B cell (primary cell): Measurements from ENCODE around the gene TBXAS1. TPM values are rescaled to one million over a fixed set of nuclear protein-coding genes. Genes with fewer than 3 reads are reported as not detected.

Experiments
- ATAC-seq: fragments of 200-7000 bp; cut with Tn5 transposase; one replicate; pipeline ENCODE4 v1.10.0; 2021; ENCODE audit warnings: low read depth, mild to moderate bottlenecking, moderate number of reproducible peaks, moderate library complexity
- CTCF ChIA-PET: fragments of 350-600 bp; sonication (Branson Sonifier 250); formaldehyde crosslinking; loops from one replicate; lab custom pipeline; 2021; ENCODE audit warnings: antibody characterized with exemption, inconsistent platforms; lab: Charles Lee
- POLR2A ChIA-PET: fragments of 350-600 bp; sonication (Branson Sonifier 250); formaldehyde crosslinking; loops from one replicate; lab custom pipeline; 2021; ENCODE audit warnings: antibody characterized with exemption; lab: Charles Lee
- DNase-seq: peaks from one replicate; pipeline ENCODE4 v3.0.0; 2013
- H2AFZ ChIP-seq: 2 replicates; pipeline ENCODE4 v1.6.1; 2012; ENCODE audit warnings: mild to moderate bottlenecking, low read depth, low read length; ENCODE audit not compliant: insufficient read depth, poor library complexity, severe bottlenecking
- H3K27ac ChIP-seq, 2 donors: 1 replicate in 1 of 2; 2 replicates in 1 of 2; pipeline ENCODE4 v1.5.1; 2012 to 2013; ENCODE audit warnings: low read length in 2 of 2, mild to moderate bottlenecking in 2 of 2, moderate library complexity in 1 of 2
- H3K27me3 ChIP-seq, 4 experiments: fragments of 200-600 bp in 1 of 4; sonication (generic) in 1 of 4; replicated peaks in 1 of 4; 1 replicate in 2 of 4; 2 replicates in 2 of 4; pipeline versions ENCODE4 v1.6.1 to v1.7.0; 2013 to 2016; ENCODE audit warnings: low read length in 3 of 4, mild to moderate bottlenecking in 2 of 4, mixed read lengths in 1 of 4, moderate library complexity in 1 of 4; ENCODE audit not compliant: insufficient read depth in 4 of 4, control insufficient read depth in 3 of 4; ENCODE audit errors: control extremely low read depth in 1 of 4
- H3K36me3 ChIP-seq, 2 experiments: replicated peaks in 1 of 2; 1 replicate in 1 of 2; 2 replicates in 1 of 2; pipeline versions ENCODE4 v1.6.1 to v1.7.1; 2013; ENCODE audit warnings: low read length in 1 of 2; ENCODE audit not compliant: insufficient read depth in 2 of 2, control insufficient read depth in 1 of 2; ENCODE audit errors: control extremely low read depth in 1 of 2, extremely low read depth in 1 of 2
- H3K4me1 ChIP-seq, 2 donors: fragments of 200-600 bp in 1 of 2; sonication (generic) in 1 of 2; 1 replicate in 1 of 2; 2 replicates in 1 of 2; pipeline versions ENCODE4 v1.5.1 to v1.6.1; 2013 to 2017; ENCODE audit warnings: low read length in 2 of 2; ENCODE audit not compliant: control insufficient read depth in 2 of 2, insufficient read depth in 2 of 2
- H3K4me2 ChIP-seq: replicated peaks from 2 replicates; pipeline ENCODE3; 2012; ENCODE audit warnings: mild to moderate bottlenecking, low read depth, low read length; ENCODE audit not compliant: poor library complexity, severe bottlenecking
- H3K4me3 ChIP-seq, 5 experiments: fragments of 200-600 bp in 1 of 5; sonication (generic) in 1 of 5; 1 replicate in 3 of 5; 2 replicates in 2 of 5; pipeline versions ENCODE4 v1.5.1 to v1.7.0; 2011 to 2016; ENCODE audit warnings: low read length in 4 of 5, mild to moderate bottlenecking in 4 of 5, low read depth in 2 of 5, control low read depth in 1 of 5, moderate library complexity in 1 of 5; ENCODE audit not compliant: insufficient read depth in 1 of 5; ENCODE audit errors: control extremely low read depth in 1 of 5, extremely low read depth in 1 of 5
- H3K79me2 ChIP-seq: fragments of 200-600 bp; sonication (generic); one replicate; pipeline ENCODE4 v1.6.0; 2016; ENCODE audit warnings: low read length; ENCODE audit not compliant: control insufficient read depth, insufficient read depth
- H3K9ac ChIP-seq: fragments of 200-600 bp; sonication (generic); 2 replicates; pipeline ENCODE4 v1.6.1; 2017; ENCODE audit warnings: mild to moderate bottlenecking, low read length, moderate library complexity
- H3K9me3 ChIP-seq, 3 donors: one replicate each; pipeline versions ENCODE4 v1.6.1 to v1.7.1; 2013; ENCODE audit warnings: low read length in 2 of 3; ENCODE audit not compliant: control insufficient read depth in 2 of 3, insufficient read depth in 1 of 3; ENCODE audit errors: control extremely low read depth in 1 of 3
- H4K20me1 ChIP-seq: 2 replicates; pipeline ENCODE4 v1.6.0; 2012; ENCODE audit warnings: mild to moderate bottlenecking, low read length; ENCODE audit not compliant: insufficient read depth, control insufficient read depth, poor library complexity, severe bottlenecking
- H3K27ac Mint-ChIP-seq: one replicate; pipeline ENCODE4 v1.8.0; 2021; ENCODE audit warnings: mixed read lengths
- H3K27me3 Mint-ChIP-seq: one replicate; pipeline ENCODE4 v1.8.0; 2021; ENCODE audit warnings: mixed read lengths
- H3K4me1 Mint-ChIP-seq: one replicate; pipeline ENCODE4 v1.8.0; 2021; ENCODE audit warnings: mixed read lengths
- H3K4me3 Mint-ChIP-seq: one replicate; pipeline ENCODE4 v1.8.0; 2021; ENCODE audit warnings: mixed read lengths
- H3K9me3 Mint-ChIP-seq: one replicate; pipeline ENCODE4 v1.8.0; 2022; ENCODE audit warnings: mixed read lengths; ENCODE audit not compliant: insufficient read depth
- CTCF ChIP-seq: fragments of 200-600 bp; IDR thresholded peaks from one replicate; pipeline ENCODE4 v1.8.0; 2022; ENCODE audit warnings: antibody characterized with exemption, mild to moderate bottlenecking
- EZH2 ChIP-seq: IDR thresholded peaks from 2 replicates; pipeline ENCODE4 v1.6.1; 2012; ENCODE audit warnings: borderline replicate concordance, low read depth, mild to moderate bottlenecking, moderate library complexity, low read length; ENCODE audit not compliant: insufficient read depth, poor library complexity, severe bottlenecking
- WGBS: methylation state at CpG from one replicate; pipeline ENCODE4 v1.1.5; 2013; ENCODE audit warnings: missing lambda C conversion rate; ENCODE audit not compliant: insufficient coverage; 5-methylcytosine and 5-hydroxymethylcytosine counted together
- intact Hi-C: fragments of 100-400 bp; cut with micrococcal nuclease; formaldehyde crosslinking; loops from one replicate; pipeline ENCODE4 v1.10.0; 2022
- polyA plus RNA-seq: library from polyadenylated mRNA; depleted of rRNA; stranded (reverse); fragments of >200 nt; gene quantifications from 2 replicates; pipeline ENCODE4 v1.2.3, GENCODE V29; 2012
- total RNA-seq, 2 donors: library from RNA; stranded (reverse); fragments of 120-200 nt in 1 of 2; gene quantifications; 1 replicate in 1 of 2; 2 replicates in 1 of 2; pipeline versions ENCODE4 v1.2.3 to v1.2.4, GENCODE V29; 2013 to 2022

The TBXAS1 gene
- total and polyA plus RNA-seq, 2 donors (not counting 1 experiment from before 2014, with no cell fraction given) = 8.1 to 21.0 TPM

- Histone ChIP-seq H3K9me3 (peaks cover 0 to 11% (median 9%) of the 10 kb centered on the region in 3 donors), H3K27ac (no peak overlapping the region), H4K20me1 (no peaks in the 10 kb centered on the region), H3K9ac (no peak overlapping the region), H3K4me1 (no peaks in the 10 kb centered on the region), H2AFZ (no peak overlapping the region), H3K36me3 (no peaks in the 10 kb centered on the region), H3K4me3 (no peak overlapping the region), H3K4me2 (no peak overlapping the region), H3K27me3 (no peaks in the 10 kb centered on the region), H3K79me2 (no peaks in the 10 kb centered on the region)
- ChIA-PET POLR2A (no interaction called here), CTCF (no interaction called here)
- no peak overlapping the region for H3K4me3 Mint-ChIP-seq
- no peak overlapping the region for H3K27ac Mint-ChIP-seq
- DNase-seq (no peak), ATAC-seq (no peak)
- 92% methylated on average over 5 of the region's 10 CpGs for WGBS
- intact Hi-C loops = no loop called here
- H3K27me3 Mint-ChIP-seq = no peaks in the 10 kb centered on the region
- TF ChIP-seq CTCF (no peak), EZH2 (no peak)
- peaks cover 4% of the 10 kb centered on the region for H3K9me3 Mint-ChIP-seq
- H3K4me1 Mint-ChIP-seq = no peaks in the 10 kb centered on the region
Observed at GRCh38 chr7:139950881-139951525, 121.9 kb downstream of the TBXAS1 start.

GRCh38 chr7:139953229-139953628 is 124.2 kb downstream of the TBXAS1 start:
- Histone ChIP-seq H3K4me3 (no peak overlapping the region), H2AFZ (no peak overlapping the region), H3K4me1 (no peaks in the 10 kb centered on the region), H3K36me3 (no peaks in the 10 kb centered on the region), H3K9ac (no peak overlapping the region), H4K20me1 (no peaks in the 10 kb centered on the region), H3K27ac (no peak overlapping the region), H3K27me3 (no peaks in the 10 kb centered on the region), H3K79me2 (no peaks in the 10 kb centered on the region), H3K9me3 (peaks cover 0 to under 1% (median 0%) of the 10 kb centered on the region in 3 donors), H3K4me2 (no peak overlapping the region)
- no peak for TF ChIP-seq CTCF
- no peak for TF ChIP-seq EZH2
- no peaks in the 10 kb centered on the region for H3K4me1 Mint-ChIP-seq
- H3K4me3 Mint-ChIP-seq = no peak overlapping the region
- POLR2A ChIA-PET = no interaction called here
- intact Hi-C loops = no loop called here
- 89% methylated on average over 6 of the region's 7 CpGs for WGBS
- H3K27me3 Mint-ChIP-seq = no peaks in the 10 kb centered on the region
- DNase-seq (no peak), ATAC-seq (no peak)
- CTCF ChIA-PET = no interaction called here
- H3K9me3 Mint-ChIP-seq = peaks cover 2% of the 10 kb centered on the region
- H3K27ac Mint-ChIP-seq = no peak overlapping the region
